B cell (primary cell): ENCODE data around the gene PGAP3.
"Not testable (repeated sequence)": the region's sequence is repeated elsewhere in the genome, so short reads cannot be mapped to it uniquely, and the experiment has no call there.

ENCODE experiments used
- CTCF ChIP-seq: fragments of 200-600 bp; IDR thresholded peaks from one replicate; pipeline ENCODE4 v1.8.0; 2022; ENCODE audit warnings: antibody characterized with exemption, mild to moderate bottlenecking
- EZH2 ChIP-seq: IDR thresholded peaks from 2 replicates; pipeline ENCODE4 v1.6.1; 2012; ENCODE audit warnings: borderline replicate concordance, low read depth, mild to moderate bottlenecking, moderate library complexity, low read length; ENCODE audit not compliant: insufficient read depth, poor library complexity, severe bottlenecking

DNA sequence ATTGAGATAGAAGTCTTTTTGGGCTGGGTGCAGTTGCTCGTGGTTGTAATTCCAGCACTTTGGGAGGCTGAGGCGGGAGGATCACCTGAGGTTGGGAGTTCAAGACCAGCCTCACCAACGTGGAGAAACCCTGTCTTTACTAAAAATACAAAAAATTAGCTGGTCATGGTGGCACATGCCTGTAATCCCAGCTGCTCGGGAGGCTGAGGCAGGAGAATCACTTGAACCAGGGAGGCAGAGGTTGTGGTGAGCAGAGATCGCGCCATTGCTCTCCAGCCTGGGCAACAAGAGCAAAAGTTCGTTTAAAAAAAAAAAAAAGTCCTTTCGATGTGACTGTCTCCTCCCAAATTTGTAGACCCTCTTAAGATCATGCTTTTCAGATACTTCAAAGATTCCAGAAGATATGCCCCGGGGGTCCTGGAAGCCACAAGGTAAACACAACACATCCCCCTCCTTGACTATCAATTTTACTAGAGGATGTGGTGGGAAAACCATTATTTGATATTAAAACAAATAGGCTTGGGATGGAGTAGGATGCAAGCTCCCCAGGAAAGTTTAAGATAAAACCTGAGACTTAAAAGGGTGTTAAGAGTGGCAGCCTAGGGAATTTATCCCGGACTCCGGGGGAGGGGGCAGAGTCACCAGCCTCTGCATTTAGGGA lies 11.4 kb upstream of the PGAP3 start:
- TF ChIP-seq CTCF, EZH2: not testable (repeated sequence)
